WTC11 (cell line): Measurements from ENCODE around the gene NDUFB10. TPM values are rescaled to one million over a fixed set of nuclear protein-coding genes. Genes with fewer than 3 reads are reported as not detected.
A peak's percentile ranks its signal among the peaks of the same experiment; 100 is the strongest.

ENCODE experiments used
- ATAC-seq: fragments of 200-7000 bp; cut with Tn5 transposase; 2 replicates; pipeline ENCODE4 v1.10.0; 2021; ENCODE audit warnings: mild to moderate bottlenecking, moderate library complexity
- CTCF ChIA-PET: fragments of 300-600 bp; sonication (Branson Sonifier 250); formaldehyde crosslinking; loops from one replicate; lab custom pipeline; 2021; ENCODE audit warnings: antibody characterized with exemption; lab: Charles Lee
- POLR2A ChIA-PET: fragments of 350-600 bp; sonication (Branson Sonifier 250); formaldehyde crosslinking; loops from one replicate; lab custom pipeline; 2021; ENCODE audit warnings: antibody characterized with exemption; lab: Charles Lee
- DNase-seq: peaks from one replicate; pipeline ENCODE4 v3.0.0; 2021; ENCODE audit warnings: low spot score
- H3K27ac Mint-ChIP-seq: 2 replicates; pipeline ENCODE4 v1.8.0; 2021; ENCODE audit warnings: mixed read lengths
- H3K27me3 Mint-ChIP-seq: 2 replicates; pipeline ENCODE4 v1.8.0; 2021; ENCODE audit warnings: low read depth, mild to moderate bottlenecking, moderate library complexity, mixed read lengths
- H3K36me3 Mint-ChIP-seq: 2 replicates; pipeline ENCODE4 v1.8.0; 2021; ENCODE audit warnings: mixed read lengths
- H3K4me1 Mint-ChIP-seq: 2 replicates; pipeline ENCODE4 v1.8.0; 2022; ENCODE audit warnings: mixed read lengths
- H3K4me3 Mint-ChIP-seq: 2 replicates; pipeline ENCODE4 v1.8.0; 2021; ENCODE audit warnings: mild to moderate bottlenecking, moderate library complexity, mixed read lengths
- H3K9me3 Mint-ChIP-seq: 2 replicates; pipeline ENCODE4 v1.8.0; 2021; ENCODE audit warnings: mixed read lengths
- ATF1 ChIP-seq: sonication (generic); formaldehyde crosslinking; IDR thresholded peaks from 2 replicates; pipeline ENCODE4 v1.8.1; 2023; ENCODE audit warnings: mild to moderate bottlenecking, moderate library complexity, missing genetic modification reagents
- CBFB ChIP-seq: sonication (generic); formaldehyde crosslinking; IDR thresholded peaks from 2 replicates; pipeline ENCODE4 v1.8.1; 2022; ENCODE audit warnings: mild to moderate bottlenecking, low read depth, missing genetic modification reagents
- CREM ChIP-seq: sonication (generic); formaldehyde crosslinking; IDR thresholded peaks from 2 replicates; pipeline ENCODE4 v1.8.1; 2022; ENCODE audit warnings: mild to moderate bottlenecking, missing genetic modification reagents, moderate library complexity
- ETV6 ChIP-seq: sonication (generic); formaldehyde crosslinking; IDR thresholded peaks from 2 replicates; pipeline ENCODE4 v1.8.1; 2022; ENCODE audit warnings: mild to moderate bottlenecking, missing genetic modification reagents
- FOXK1 ChIP-seq: sonication (generic); formaldehyde crosslinking; IDR thresholded peaks from 2 replicates; pipeline ENCODE4 v1.8.0; 2022; ENCODE audit warnings: mild to moderate bottlenecking, moderate library complexity, missing genetic modification reagents
- HMGXB4 ChIP-seq: sonication (generic); formaldehyde crosslinking; IDR thresholded peaks from 2 replicates; pipeline ENCODE4 v1.8.1; 2023; ENCODE audit warnings: mild to moderate bottlenecking, moderate library complexity, missing genetic modification reagents
- NR1H2 ChIP-seq: sonication (generic); formaldehyde crosslinking; IDR thresholded peaks from 2 replicates; pipeline ENCODE4 v1.9.0; 2021; ENCODE audit warnings: mild to moderate bottlenecking, moderate library complexity, missing genetic modification reagents
- NR3C1 ChIP-seq: sonication (generic); formaldehyde crosslinking; conservative IDR thresholded peaks from 2 replicates; pipeline ENCODE4 v1.8.1; 2023; ENCODE audit warnings: low read depth, mild to moderate bottlenecking, missing genetic modification reagents
- SP1 ChIP-seq: sonication (generic); formaldehyde crosslinking; conservative IDR thresholded peaks from 2 replicates; pipeline ENCODE4 v1.8.1; 2022; ENCODE audit warnings: missing genetic modification reagents
- ZBTB21 ChIP-seq: sonication (generic); formaldehyde crosslinking; IDR thresholded peaks from 2 replicates; pipeline ENCODE4 v1.8.1; 2023; ENCODE audit warnings: mild to moderate bottlenecking, missing genetic modification reagents, borderline replicate concordance
- ZNF263 ChIP-seq: sonication (generic); formaldehyde crosslinking; IDR thresholded peaks from 2 replicates; pipeline ENCODE4 v1.8.1; 2022; ENCODE audit warnings: low read depth, mild to moderate bottlenecking, moderate library complexity, missing genetic modification reagents
- ZNF317 ChIP-seq: sonication (generic); formaldehyde crosslinking; IDR thresholded peaks from 2 replicates; pipeline ENCODE4 v1.8.1; 2023; ENCODE audit warnings: low read depth, mild to moderate bottlenecking, moderate library complexity, missing genetic modification reagents, borderline replicate concordance
- total RNA-seq: library from RNA; stranded (reverse); gene quantifications from 3 replicates; pipeline ENCODE4 v1.2.3, GENCODE V29; 2021
- TF ChIP-seq, protein P1 (sequence below): fragments of 200-600 bp; IDR thresholded peaks from 2 replicates; pipeline ENCODE4 v1.8.0; 2022; ENCODE audit warnings: antibody characterized with exemption
- TF ChIP-seq, protein P2 (sequence below): sonication (generic); formaldehyde crosslinking; IDR thresholded peaks from 2 replicates; pipeline ENCODE4 v1.8.1; 2023; ENCODE audit warnings: mild to moderate bottlenecking, missing genetic modification reagents, moderate library complexity
- TF ChIP-seq, protein P3 (sequence below): sonication (generic); formaldehyde crosslinking; IDR thresholded peaks from 2 replicates; pipeline ENCODE4 v1.8.0; 2022; ENCODE audit warnings: mild to moderate bottlenecking, missing genetic modification reagents
- TF ChIP-seq, protein P4 (sequence below): sonication (generic); formaldehyde crosslinking; IDR thresholded peaks from 2 replicates; pipeline ENCODE4 v1.8.0; 2022; ENCODE audit warnings: mild to moderate bottlenecking, missing genetic modification reagents
- TF ChIP-seq, protein P5 (sequence below): sonication (generic); formaldehyde crosslinking; IDR thresholded peaks from 2 replicates; pipeline ENCODE4 v1.8.0; 2022; ENCODE audit warnings: mild to moderate bottlenecking, missing genetic modification reagents
- TF ChIP-seq, protein P6 (sequence below): sonication (generic); formaldehyde crosslinking; IDR thresholded peaks from 2 replicates; pipeline ENCODE4 v1.8.1; 2022; ENCODE audit warnings: mild to moderate bottlenecking, moderate library complexity, missing genetic modification reagents
- TF ChIP-seq, protein P7 (sequence below): sonication (generic); formaldehyde crosslinking; IDR thresholded peaks from 2 replicates; pipeline ENCODE4 v1.8.1; 2023; ENCODE audit warnings: mild to moderate bottlenecking, missing genetic modification reagents, moderate library complexity

Gene NDUFB10
- total RNA-seq, 1 experiment from 2014 or later, result 228 TPM

GRCh38 chr16:2003231-2003826, 44.0 kb downstream of the NDUFB10 start:
- CTCF ChIA-PET, result interaction anchor here (0.7 to 3.9 kb wide), 39 partner anchors 10 to 528 kb away, joined by 3 to 82 read pairs (median 8); partner anchors contain the start of genes CASKIN1, CEMP1, GFER and NHERF2
- POLR2A ChIA-PET, result interaction anchor here (0.6 to 3.0 kb wide), 4 partner anchors 11 to 148 kb away, joined by 3 to 13 read pairs (median 6); partner anchors contain the start of gene RPS2
- H3K36me3 Mint-ChIP-seq, result peaks cover 14% of the 10 kb centered on the region
- no peak for TF ChIP-seq NR3C1 (CRISPR knock-in tag)
- no peak for TF ChIP-seq CBFB
- TF ChIP-seq NR1H2, result no peak
- TF ChIP-seq, all 79 proteins: peak for 0
- H3K4me3 Mint-ChIP-seq, result no peak overlapping the region
- H3K27ac Mint-ChIP-seq, result no peak overlapping the region
- H3K4me1 Mint-ChIP-seq, result peaks cover 29% of the 10 kb centered on the region
- no peaks in the 10 kb centered on the region for H3K9me3 Mint-ChIP-seq
- no peak for ATAC-seq
- DNase-seq, result no peak
- no peaks in the 10 kb centered on the region for H3K27me3 Mint-ChIP-seq

- Mint-ChIP-seq H3K36me3 (peaks cover 19% of the 10 kb centered on the region), H3K4me1 (peaks cover 35% of the 10 kb centered on the region), H3K27ac (no peak overlapping the region), H3K27me3 (no peaks in the 10 kb centered on the region), H3K4me3 (peak overlapping the region; percentile 27; the same call in 1 of the 2 replicates), H3K9me3 (no peaks in the 10 kb centered on the region)
- POLR2A ChIA-PET, result interaction anchor here (0.6 to 3.0 kb wide), 6 partner anchors 12 to 147 kb away, joined by 3 to 13 read pairs (median 5); partner anchors contain the start of genes NTHL1, RPS2 and TSC2
- ATAC-seq (peak; percentile 94), DNase-seq (peak; percentile 99)
- CTCF ChIA-PET, result interaction anchor here (0.6 to 3.9 kb wide), 68 partner anchors 11 to 949 kb away, joined by 3 to 82 read pairs (median 6); partner anchors contain the start of genes CASKIN1, CEMP1, GFER and MSRB1
- TF ChIP-seq HMGXB4 (CRISPR knock-in tag) (peak; percentile 49; the same call in 1 of the 2 replicates), FOXK1 (CRISPR knock-in tag) (0 out of 2 replicates have a peak, but pooled peaks have one; percentile 32), ATF1 (no peak), ZBTB21 (no peak), ETV6 (peak; percentile 85; the same call in 1 of the 2 replicates), CREM (CRISPR knock-in tag) (0 out of 2 replicates have a peak, but pooled peaks have one; percentile 54), ZNF317 (CRISPR knock-in tag) (0 out of 2 replicates have a peak, but pooled peaks have one; percentile 13), SP1 (CRISPR knock-in tag) (peak; percentile 82), ZNF263 (CRISPR knock-in tag) (no peak)
- TF ChIP-seq, protein P1, sequence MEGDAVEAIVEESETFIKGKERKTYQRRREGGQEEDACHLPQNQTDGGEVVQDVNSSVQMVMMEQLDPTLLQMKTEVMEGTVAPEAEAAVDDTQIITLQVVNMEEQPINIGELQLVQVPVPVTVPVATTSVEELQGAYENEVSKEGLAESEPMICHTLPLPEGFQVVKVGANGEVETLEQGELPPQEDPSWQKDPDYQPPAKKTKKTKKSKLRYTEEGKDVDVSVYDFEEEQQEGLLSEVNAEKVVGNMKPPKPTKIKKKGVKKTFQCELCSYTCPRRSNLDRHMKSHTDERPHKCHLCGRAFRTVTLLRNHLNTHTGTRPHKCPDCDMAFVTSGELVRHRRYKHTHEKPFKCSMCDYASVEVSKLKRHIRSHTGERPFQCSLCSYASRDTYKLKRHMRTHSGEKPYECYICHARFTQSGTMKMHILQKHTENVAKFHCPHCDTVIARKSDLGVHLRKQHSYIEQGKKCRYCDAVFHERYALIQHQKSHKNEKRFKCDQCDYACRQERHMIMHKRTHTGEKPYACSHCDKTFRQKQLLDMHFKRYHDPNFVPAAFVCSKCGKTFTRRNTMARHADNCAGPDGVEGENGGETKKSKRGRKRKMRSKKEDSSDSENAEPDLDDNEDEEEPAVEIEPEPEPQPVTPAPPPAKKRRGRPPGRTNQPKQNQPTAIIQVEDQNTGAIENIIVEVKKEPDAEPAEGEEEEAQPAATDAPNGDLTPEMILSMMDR, result peak; percentile 92
- TF ChIP-seq, protein P2, sequence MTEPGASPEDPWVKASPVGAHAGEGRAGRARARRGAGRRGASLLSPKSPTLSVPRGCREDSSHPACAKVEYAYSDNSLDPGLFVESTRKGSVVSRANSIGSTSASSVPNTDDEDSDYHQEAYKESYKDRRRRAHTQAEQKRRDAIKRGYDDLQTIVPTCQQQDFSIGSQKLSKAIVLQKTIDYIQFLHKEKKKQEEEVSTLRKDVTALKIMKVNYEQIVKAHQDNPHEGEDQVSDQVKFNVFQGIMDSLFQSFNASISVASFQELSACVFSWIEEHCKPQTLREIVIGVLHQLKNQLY (CRISPR knock-in tag), result no peak
- TF ChIP-seq, protein P3, sequence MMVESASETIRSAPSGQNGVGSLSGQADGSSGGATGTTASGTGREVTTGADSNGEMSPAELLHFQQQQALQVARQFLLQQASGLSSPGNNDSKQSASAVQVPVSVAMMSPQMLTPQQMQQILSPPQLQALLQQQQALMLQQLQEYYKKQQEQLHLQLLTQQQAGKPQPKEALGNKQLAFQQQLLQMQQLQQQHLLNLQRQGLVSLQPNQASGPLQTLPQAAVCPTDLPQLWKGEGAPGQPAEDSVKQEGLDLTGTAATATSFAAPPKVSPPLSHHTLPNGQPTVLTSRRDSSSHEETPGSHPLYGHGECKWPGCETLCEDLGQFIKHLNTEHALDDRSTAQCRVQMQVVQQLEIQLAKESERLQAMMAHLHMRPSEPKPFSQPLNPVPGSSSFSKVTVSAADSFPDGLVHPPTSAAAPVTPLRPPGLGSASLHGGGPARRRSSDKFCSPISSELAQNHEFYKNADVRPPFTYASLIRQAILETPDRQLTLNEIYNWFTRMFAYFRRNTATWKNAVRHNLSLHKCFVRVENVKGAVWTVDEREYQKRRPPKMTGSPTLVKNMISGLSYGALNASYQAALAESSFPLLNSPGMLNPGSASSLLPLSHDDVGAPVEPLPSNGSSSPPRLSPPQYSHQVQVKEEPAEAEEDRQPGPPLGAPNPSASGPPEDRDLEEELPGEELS (CRISPR knock-in tag), result no peak; the same call in 1 of the 2 replicates
- TF ChIP-seq, protein P4, sequence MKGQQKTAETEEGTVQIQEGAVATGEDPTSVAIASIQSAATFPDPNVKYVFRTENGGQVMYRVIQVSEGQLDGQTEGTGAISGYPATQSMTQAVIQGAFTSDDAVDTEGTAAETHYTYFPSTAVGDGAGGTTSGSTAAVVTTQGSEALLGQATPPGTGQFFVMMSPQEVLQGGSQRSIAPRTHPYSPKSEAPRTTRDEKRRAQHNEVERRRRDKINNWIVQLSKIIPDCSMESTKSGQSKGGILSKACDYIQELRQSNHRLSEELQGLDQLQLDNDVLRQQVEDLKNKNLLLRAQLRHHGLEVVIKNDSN (CRISPR knock-in tag), result peak; percentile 78
- TF ChIP-seq, protein P5, sequence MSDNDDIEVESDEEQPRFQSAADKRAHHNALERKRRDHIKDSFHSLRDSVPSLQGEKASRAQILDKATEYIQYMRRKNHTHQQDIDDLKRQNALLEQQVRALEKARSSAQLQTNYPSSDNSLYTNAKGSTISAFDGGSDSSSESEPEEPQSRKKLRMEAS (CRISPR knock-in tag), result peak; percentile 79; the same call in 1 of the 2 replicates
- TF ChIP-seq, protein P6, sequence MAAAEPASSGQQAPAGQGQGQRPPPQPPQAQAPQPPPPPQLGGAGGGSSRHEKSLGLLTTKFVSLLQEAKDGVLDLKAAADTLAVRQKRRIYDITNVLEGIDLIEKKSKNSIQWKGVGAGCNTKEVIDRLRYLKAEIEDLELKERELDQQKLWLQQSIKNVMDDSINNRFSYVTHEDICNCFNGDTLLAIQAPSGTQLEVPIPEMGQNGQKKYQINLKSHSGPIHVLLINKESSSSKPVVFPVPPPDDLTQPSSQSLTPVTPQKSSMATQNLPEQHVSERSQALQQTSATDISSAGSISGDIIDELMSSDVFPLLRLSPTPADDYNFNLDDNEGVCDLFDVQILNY (CRISPR knock-in tag), result 0 out of 2 replicates have a peak, but pooled peaks have one; percentile 15
- TF ChIP-seq, protein P7, sequence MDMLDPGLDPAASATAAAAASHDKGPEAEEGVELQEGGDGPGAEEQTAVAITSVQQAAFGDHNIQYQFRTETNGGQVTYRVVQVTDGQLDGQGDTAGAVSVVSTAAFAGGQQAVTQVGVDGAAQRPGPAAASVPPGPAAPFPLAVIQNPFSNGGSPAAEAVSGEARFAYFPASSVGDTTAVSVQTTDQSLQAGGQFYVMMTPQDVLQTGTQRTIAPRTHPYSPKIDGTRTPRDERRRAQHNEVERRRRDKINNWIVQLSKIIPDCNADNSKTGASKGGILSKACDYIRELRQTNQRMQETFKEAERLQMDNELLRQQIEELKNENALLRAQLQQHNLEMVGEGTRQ (CRISPR knock-in tag), result peak; percentile 74
These were observed 44.7 kb downstream of the NDUFB10 start for GRCh38 chr16:2003827-2004641.
